ENCODE results near the gene WWC1. TPM values are rescaled to one million over a fixed set of nuclear protein-coding genes. Genes with fewer than 3 reads are reported as not detected.

The WWC1 gene
- total RNA-seq, 1 experiment from 2014 or later = 97.7 TPM

- peaks cover 80% of the 10 kb centered on the region for H3K4me1 ChIP-seq (replicated peaks; ENCODE audit: insufficient read depth)
- no peak for TF ChIP-seq EZH2 (IDR thresholded peaks at IDR 0.05; ENCODE audit: low read depth)
- no peak for TF ChIP-seq CTCF (conservative IDR thresholded peaks at IDR 0.05)
These were observed 7.9 kb downstream of the WWC1 start for GRCh38 chr5:168299372-168299771.

DNA sequence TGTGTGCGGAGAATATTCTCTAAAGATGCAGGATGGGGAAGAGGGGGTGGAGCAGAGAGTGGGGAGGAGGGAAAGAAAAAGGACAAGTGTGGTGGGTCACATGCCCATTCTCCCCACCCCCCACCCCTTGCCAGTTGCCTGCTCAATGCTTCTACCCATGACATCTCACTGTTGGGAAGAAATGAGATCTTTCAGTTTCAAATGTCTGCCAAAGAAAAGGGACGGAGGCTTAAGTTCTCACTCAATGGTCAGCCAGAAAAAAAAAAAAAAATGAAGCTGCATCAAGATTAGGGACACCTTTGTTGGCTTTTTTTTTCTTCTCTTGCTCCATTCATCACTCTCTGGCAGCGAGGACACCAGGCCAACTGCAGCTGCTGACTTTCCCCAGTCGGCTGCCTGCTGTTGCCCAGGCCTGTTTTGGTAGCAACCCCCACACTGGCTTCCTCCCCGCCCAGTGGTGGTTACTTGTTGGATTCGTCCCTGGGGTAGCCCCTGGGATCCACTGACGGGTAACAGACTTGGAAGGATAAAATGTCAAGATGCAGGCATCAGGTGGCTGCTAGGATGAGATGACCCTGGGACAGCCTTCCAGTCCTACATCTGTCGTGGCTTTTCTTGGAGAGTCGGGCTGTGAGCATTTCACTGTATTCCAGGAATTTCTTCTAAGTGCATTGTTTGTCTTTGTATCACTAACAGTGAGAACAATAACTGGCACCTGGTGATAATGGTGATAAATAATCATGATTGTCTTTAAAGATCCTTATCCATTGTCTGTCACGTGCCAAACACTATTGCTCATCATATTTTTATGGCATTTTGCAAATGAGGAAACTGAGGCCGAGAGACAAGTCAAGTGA, 9.1 kb downstream of the WWC1 start:
- no peaks in the 10 kb centered on the region for H3K9me3 ChIP-seq (ENCODE audit: insufficient read depth, low read depth)
- no peak overlapping the region for H3K4me3 ChIP-seq
- ChIA-PET POLR2A (ENCODE audit: unreplicated experiment) (interaction anchor here (0.5 to 0.8 kb wide), 2 partner anchors 8 to 63 kb away, joined by 5 to 10 read pairs; no protein-coding TSS in a partner anchor), CTCF (interaction anchor here (0.6 to 0.7 kb wide), 3 partner anchors 28 to 214 kb away, joined by 3 to 6 read pairs (median 3); no protein-coding TSS in a partner anchor)
- no peak overlapping the region for H2AFZ ChIP-seq
- peaks cover 24% of the 10 kb centered on the region for H3K36me3 ChIP-seq (ENCODE audit: low read depth)
- H3K4me2 ChIP-seq = peak overlapping the region; percentile 70
- no peak for DNase-seq
- intact Hi-C loops (cut with micrococcal nuclease; ENCODE audit: unreplicated experiment) = loop anchor here (1.0 kb wide), 1 partner anchor 25 kb away; no protein-coding TSS in a partner anchor
- H3K27ac ChIP-seq = peak overlapping the region; percentile 63
- TF ChIP-seq EZH2 (IDR thresholded peaks at IDR 0.05; ENCODE audit: low read depth) (no peak), CTCF (conservative IDR thresholded peaks at IDR 0.05) (no peak)
- H3K27me3 ChIP-seq (ENCODE audit: insufficient read depth, low read depth) = no peaks in the 10 kb centered on the region
- no TSS peak for BruUV-seq (replicated peaks)
- peaks cover 94% of the 10 kb centered on the region for H3K79me2 ChIP-seq (ENCODE audit: low read depth)
- peaks cover 69% of the 10 kb centered on the region for H3K4me1 ChIP-seq (replicated peaks; ENCODE audit: insufficient read depth)
- H3F3A ChIP-seq (ENCODE audit: insufficient read depth, low read depth) = peaks cover 43% of the 10 kb centered on the region
- no peaks in the 10 kb centered on the region for H3K9me2 ChIP-seq (ENCODE audit: insufficient read depth)
- H4K20me1 ChIP-seq (ENCODE audit: insufficient read depth) = peaks cover 14% of the 10 kb centered on the region

More at GRCh38 chr5:168299372-168299771, 7.9 kb downstream of the WWC1 start:
- Histone ChIP-seq H3K27me3 (ENCODE audit: insufficient read depth, low read depth) (no peaks in the 10 kb centered on the region), H3F3A (ENCODE audit: insufficient read depth, low read depth) (peaks cover 43% of the 10 kb centered on the region), H3K36me3 (ENCODE audit: low read depth) (peaks cover 24% of the 10 kb centered on the region), H3K79me2 (ENCODE audit: low read depth) (peaks cover 95% of the 10 kb centered on the region), H3K9me3 (ENCODE audit: insufficient read depth, low read depth) (no peaks in the 10 kb centered on the region), H4K20me1 (ENCODE audit: insufficient read depth) (peaks cover 24% of the 10 kb centered on the region), H3K4me2 (no peak overlapping the region), H3K9me2 (ENCODE audit: insufficient read depth) (no peaks in the 10 kb centered on the region), H3K4me3 (no peak overlapping the region), H2AFZ (no peak overlapping the region), H3K27ac (0 out of 2 replicates have a peak overlapping the region, but pooled peaks have one; percentile 8)
- intact Hi-C loops (cut with micrococcal nuclease; ENCODE audit: unreplicated experiment) = no loop called here
- POLR2A ChIA-PET (ENCODE audit: unreplicated experiment) = no interaction called here
- DNase-seq = no peak
- BruUV-seq (replicated peaks) = no TSS peak
- CTCF ChIA-PET = interaction anchor here (0.6 kb wide), 1 partner anchor 18 kb away, joined by 9 read pairs; no protein-coding TSS in a partner anchor

DNA sequence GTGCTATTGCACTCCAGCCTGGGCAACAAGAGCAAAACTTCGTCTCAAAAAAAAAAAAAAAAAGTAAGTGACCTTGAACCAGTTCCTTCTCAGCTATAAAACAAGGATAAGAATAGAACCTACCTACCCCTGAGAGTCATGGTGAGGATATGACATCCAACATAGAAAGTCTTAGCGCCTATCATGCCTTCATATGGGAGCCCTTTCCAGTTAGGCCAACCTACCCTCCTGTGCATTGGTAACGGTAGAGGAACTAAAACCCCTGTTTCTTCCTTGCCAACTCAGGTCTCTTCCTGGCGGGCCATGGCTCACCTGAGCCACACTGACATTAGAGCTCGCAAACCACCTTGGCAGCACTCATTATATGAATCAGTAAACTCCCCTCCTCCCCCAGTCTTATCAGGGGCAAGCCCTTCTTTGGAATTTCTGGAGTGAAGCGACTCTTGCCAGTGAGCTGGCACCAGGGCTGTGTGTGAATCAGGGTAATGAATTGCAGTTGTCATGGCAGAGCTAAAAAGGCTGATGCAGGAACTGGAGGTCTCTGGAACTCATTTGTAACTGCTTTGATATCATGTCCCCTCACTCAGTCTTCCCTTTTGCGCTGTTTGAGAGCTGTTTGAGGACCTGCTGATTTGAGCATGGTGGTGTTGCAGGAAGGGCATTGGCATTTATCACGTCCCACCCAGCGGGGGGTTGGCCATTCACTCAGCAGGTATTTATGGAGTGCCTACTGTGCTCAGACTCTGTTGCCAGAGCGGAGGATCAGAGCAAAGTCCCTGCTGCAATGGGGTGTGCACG, 10.3 kb downstream of the WWC1 start:
- peaks cover 94% of the 10 kb centered on the region for H3K79me2 ChIP-seq (ENCODE audit: low read depth)
- H3K27me3 ChIP-seq (ENCODE audit: insufficient read depth, low read depth) = no peaks in the 10 kb centered on the region
- H3F3A ChIP-seq (ENCODE audit: insufficient read depth, low read depth) = peaks cover 33% of the 10 kb centered on the region
- ChIA-PET CTCF (interaction anchor here (0.7 kb wide), 1 partner anchor 212 kb away, joined by 6 read pairs; no protein-coding TSS in a partner anchor), POLR2A (ENCODE audit: unreplicated experiment) (interaction anchor here (0.6 to 1.2 kb wide), 9 partner anchors 9 to 156 kb away, joined by 3 to 11 read pairs (median 5); partner anchors contain the start of gene WWC1)
- peak; percentile 84 to 97 for DNase-seq
- peaks cover 2% of the 10 kb centered on the region for H4K20me1 ChIP-seq (ENCODE audit: insufficient read depth)
- peaks cover 14% of the 10 kb centered on the region for H3K36me3 ChIP-seq (ENCODE audit: low read depth)
- H3K27ac ChIP-seq = peak overlapping the region; percentile 63
- no peak overlapping the region for H3K4me3 ChIP-seq
- intact Hi-C loops (cut with micrococcal nuclease; ENCODE audit: unreplicated experiment) = loop anchor here (1.0 kb wide), 2 partner anchors 13 to 24 kb away; no protein-coding TSS in a partner anchor
- no peaks in the 10 kb centered on the region for H3K9me3 ChIP-seq (ENCODE audit: insufficient read depth, low read depth)
- peaks cover 61% of the 10 kb centered on the region for H3K4me1 ChIP-seq (replicated peaks; ENCODE audit: insufficient read depth)
- no peaks in the 10 kb centered on the region for H3K9me2 ChIP-seq (ENCODE audit: insufficient read depth)
- H2AFZ ChIP-seq = no peak overlapping the region
- peak overlapping the region; percentile 70 for H3K4me2 ChIP-seq
- TF ChIP-seq CTCF (conservative IDR thresholded peaks at IDR 0.05) = no peak
- no TSS peak for BruUV-seq (replicated peaks)

All from PC-9 (cell line).